ENCODE results near the gene TBX2.

Gene TBX2

GRCh38 chr17:61402073-61402541, 2.5 kb downstream of the TBX2 start:
- DNase-seq (ENCODE audit: low spot score), result no peak

- DNase-seq (ENCODE audit: low spot score), result no peak
These were observed 3.5 kb downstream of the TBX2 start for GRCh38 chr17:61402978-61403800.

- no peak for DNase-seq (ENCODE audit: low spot score)
These were observed 4.4 kb downstream of the TBX2 start for GRCh38 chr17:61403801-61404662.

- DNase-seq (ENCODE audit: low spot score), result no peak
These were observed 4.9 kb downstream of the TBX2 start for GRCh38 chr17:61404663-61404912.

DNA sequence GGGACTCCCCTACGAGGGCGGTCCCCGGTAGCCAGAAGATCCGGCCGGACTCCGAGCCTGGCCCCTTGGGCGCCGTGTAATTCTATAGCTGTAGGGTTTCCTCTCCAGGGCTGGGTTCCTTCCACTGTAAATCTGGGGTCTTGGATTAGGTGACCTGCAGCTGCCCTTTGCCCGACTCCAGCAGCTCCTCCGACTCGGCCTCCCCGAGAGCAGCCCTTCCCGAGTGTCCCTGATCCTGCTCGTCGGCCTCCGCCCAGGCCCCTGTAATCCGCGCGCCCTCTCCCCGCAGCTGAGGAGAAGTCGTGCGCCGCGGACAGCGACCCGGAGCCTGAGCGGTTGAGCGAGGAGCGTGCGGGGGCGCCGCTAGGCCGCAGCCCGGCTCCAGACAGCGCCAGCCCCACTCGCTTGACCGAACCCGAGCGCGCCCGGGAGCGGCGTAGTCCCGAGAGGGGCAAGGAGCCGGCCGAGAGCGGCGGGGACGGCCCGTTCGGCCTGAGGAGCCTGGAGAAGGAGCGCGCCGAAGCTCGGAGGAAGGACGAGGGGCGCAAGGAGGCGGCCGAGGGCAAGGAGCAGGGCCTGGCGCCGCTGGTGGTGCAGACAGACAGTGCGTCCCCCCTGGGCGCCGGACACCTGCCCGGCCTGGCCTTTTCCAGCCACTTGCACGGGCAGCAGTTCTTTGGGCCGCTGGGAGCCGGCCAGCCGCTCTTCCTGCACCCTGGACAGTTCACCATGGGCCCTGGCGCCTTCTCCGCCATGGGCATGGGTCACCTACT, 5.5 kb downstream of the TBX2 start:
- DNase-seq (ENCODE audit: low spot score), result no peak

GRCh38 chr17:61405686-61406536, 6.3 kb downstream of the TBX2 start:
- no peak for DNase-seq (ENCODE audit: low spot score)

GRCh38 chr17:61406537-61406845, 6.8 kb downstream of the TBX2 start:
- DNase-seq (ENCODE audit: low spot score), result no peak

GRCh38 chr17:61406971-61407911, 7.6 kb downstream of the TBX2 start:
- DNase-seq (ENCODE audit: low spot score), result no peak

GRCh38 chr17:61408151-61409041, 8.8 kb downstream of the TBX2 start:
- no peak for DNase-seq (ENCODE audit: low spot score)

GRCh38 chr17:61409301-61410112, 9.9 kb downstream of the TBX2 start:
- DNase-seq (ENCODE audit: low spot score), result peak; percentile 93

DNA sequence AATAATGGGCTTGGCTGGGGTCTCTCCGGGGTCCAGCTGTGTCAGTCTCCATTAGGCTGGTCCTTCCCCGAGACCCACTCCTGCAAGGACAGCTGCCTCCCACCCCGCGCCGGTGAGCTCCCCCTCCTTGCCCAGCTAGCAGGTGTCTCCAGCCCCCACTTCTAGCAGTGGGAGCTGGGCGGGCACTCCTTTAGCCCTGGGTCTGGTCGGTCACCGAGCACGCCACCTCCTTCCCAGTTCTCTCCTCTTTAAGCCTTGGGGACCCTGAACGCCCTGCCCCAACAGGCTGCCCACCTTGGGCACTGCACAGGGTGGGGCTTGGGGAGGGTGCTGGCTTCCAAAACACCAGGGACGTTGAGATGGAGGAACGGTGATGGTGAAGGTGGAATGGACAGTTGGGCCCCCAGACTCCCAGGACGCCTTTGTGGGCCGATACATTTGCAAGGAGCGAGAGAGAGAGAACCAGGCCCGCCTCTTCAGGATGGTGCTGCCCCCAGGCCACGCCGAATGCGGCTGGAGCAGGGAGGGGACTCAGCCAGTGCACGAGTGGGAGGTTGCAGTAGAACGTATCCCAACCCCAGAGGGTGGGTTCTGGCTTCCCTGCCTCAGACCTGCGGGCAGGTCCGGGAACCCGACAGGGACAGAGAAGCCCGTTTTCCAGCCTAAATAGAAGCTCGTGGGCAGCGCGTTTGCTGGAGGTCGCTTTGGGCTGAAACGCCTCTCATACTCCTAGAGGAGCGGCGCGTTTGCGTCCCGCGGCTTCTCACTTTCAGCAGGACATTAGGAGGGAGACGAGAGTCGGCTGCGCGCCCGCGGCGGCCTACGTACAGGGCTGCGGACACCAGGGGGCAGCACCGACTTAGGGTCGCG, 10.7 kb downstream of the TBX2 start:
- DNase-seq (ENCODE audit: low spot score), result no peak

GRCh38 chr17:61411011-61411260, 11.3 kb downstream of the TBX2 start:
- no peak for DNase-seq (ENCODE audit: low spot score)

DNA sequence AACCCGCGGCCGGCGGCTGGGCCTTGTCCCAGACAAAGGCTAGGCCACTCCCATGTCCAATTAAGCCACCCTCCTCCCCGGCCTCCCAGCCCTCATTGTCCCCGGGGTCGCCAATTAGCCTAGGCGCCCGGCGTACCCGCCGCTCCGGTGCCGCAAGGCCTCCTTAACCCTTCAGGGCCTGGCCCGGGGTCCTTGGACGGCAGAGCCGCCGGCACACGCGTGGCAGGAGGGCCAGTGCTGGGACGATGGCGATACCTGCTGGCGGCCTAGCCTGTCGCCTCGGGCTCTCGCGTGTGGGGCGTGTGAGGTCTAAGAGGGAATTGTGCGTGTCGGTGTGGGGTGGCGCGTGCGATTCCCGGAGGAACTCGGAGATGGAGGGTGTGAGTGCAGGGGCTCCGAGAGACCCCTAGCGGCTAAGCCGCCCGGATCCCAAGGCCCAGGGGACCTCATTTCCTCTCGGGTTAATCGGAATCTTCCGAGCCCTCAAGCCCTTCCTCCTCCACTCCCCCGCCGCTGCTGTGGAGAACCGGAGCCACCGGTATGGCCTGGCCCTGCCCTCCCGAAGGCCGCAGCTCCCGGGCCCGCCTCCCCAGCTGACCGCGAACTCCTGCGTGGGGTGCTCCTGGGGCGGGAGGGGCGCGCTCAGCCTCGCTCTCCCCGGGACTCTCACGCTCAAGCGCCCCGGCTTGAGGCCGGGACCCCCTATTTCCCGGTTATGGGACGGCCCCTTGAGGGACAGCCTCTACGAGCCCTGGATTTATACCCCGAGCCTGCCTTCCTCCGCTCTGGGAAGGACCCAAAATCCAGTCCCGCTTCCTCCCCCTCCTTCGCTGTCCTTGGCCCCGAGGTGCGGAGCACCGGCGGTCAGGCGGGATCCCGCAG, 11.9 kb downstream of the TBX2 start:
- peak; percentile 68 for DNase-seq (ENCODE audit: low spot score)

- DNase-seq (ENCODE audit: low spot score), result peak; percentile 95
These were observed 12.7 kb downstream of the TBX2 start for GRCh38 chr17:61412143-61412859.

DNA sequence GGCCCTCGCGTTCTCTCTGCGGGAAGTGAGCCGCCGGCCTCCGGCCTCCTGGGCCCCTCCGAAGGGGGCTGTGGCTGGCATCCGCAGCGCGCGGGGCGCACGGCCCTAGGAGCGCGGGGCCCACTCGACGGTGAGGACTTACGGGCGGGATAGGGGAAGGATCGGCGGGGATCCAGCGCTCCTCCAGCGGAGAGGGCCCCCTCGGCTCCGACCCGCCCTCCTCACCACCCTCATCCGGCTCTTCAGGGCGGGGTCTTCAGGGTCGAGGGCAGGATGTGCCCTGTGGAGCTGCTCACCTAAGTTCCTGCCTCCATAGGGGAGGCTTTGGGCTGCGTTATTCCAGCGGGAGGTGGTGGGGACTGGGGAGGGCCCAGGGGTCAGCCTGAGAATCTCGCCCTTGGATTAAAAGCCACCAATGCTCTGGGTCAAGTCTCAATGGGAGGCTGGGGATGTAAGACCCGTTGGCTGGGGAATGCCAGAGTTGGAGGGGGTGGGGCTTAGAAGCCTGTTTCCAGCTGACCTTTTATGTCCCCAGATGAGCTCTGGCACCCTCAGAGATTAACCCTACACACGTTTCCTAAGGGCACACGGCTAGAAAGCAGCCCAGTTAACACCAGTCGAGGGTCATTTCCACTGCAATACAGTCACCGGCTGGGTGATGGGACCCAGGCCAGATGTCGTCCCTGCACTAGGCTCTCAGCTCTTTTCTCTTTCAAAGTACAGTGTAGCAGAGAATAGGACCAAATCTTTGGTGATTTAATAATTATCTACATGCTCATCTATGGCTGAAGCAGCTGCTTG, 13.4 kb downstream of the TBX2 start:
- DNase-seq (ENCODE audit: low spot score), result no peak
